EH (cell line): Measurements from ENCODE around the gene HPD.
"Not testable (repeated sequence)": the region's sequence is repeated elsewhere in the genome, so short reads cannot be mapped to it uniquely, and the experiment has no call there.

Experiments
- DNase-seq: peaks from one replicate; pipeline ENCODE4 v3.0.0-alpha.2; 2015; ENCODE audit warnings: low read depth

HPD gene

GRCh38 chr12:121861636-121862254 is 3.1 kb upstream of the HPD start:
- peak; percentile 75 for DNase-seq

- DNase-seq: not testable (repeated sequence)
Observed at GRCh38 chr12:121860699-121861098, 2.0 kb upstream of the HPD start.

GRCh38 chr12:121860257-121860656 is 1.6 kb upstream of the HPD start:
- no peak for DNase-seq

GRCh38 chr12:121858318-121858661 is 369 bp downstream of the HPD start:
- no peak for DNase-seq

GRCh38 chr12:121857322-121858246 is 1.1 kb downstream of the HPD start:
- DNase-seq: peak; percentile 14

- not testable (repeated sequence) for DNase-seq
Observed at GRCh38 chr12:121852392-121852791, 6.3 kb downstream of the HPD start.

GRCh38 chr12:121849665-121850064 is 9.0 kb downstream of the HPD start:
- no peak for DNase-seq

- DNase-seq: no peak
Observed at GRCh38 chr12:121849211-121849610, 9.4 kb downstream of the HPD start.

- no peak for DNase-seq
Observed at GRCh38 chr12:121845701-121846100, 13.0 kb downstream of the HPD start.

- no peak for DNase-seq
Observed at GRCh38 chr12:121843236-121843982, 15.2 kb downstream of the HPD start.

- DNase-seq: no peak
Observed at GRCh38 chr12:121839993-121840761, 18.5 kb downstream of the HPD start.

GRCh38 chr12:121839106-121839992 is 19.3 kb downstream of the HPD start:
- DNase-seq: peak; percentile 99

GRCh38 chr12:121838126-121838525 is 20.5 kb downstream of the HPD start:
- no peak for DNase-seq

GRCh38 chr12:121837680-121838079 is 21.0 kb downstream of the HPD start:
- DNase-seq: peak; percentile 11

GRCh38 chr12:121831571-121832245 is 27.0 kb downstream of the HPD start:
- no peak for DNase-seq

GRCh38 chr12:121830588-121831265 is 27.9 kb downstream of the HPD start:
- no peak for DNase-seq

GRCh38 chr12:121830134-121830533 is 28.5 kb downstream of the HPD start:
- no peak for DNase-seq

- DNase-seq: no peak
Observed at GRCh38 chr12:121829250-121829918, 29.3 kb downstream of the HPD start.

GRCh38 chr12:121828826-121829225 is 29.8 kb downstream of the HPD start:
- no peak for DNase-seq
